Tongue (tissue), 2 donors: ENCODE measurements around the gene ABTB2. TPM values are rescaled to one million over a fixed set of nuclear protein-coding genes. Genes with fewer than 3 reads are reported as not detected.

Source experiments
- DNase-seq: peaks from one replicate; pipeline ENCODE4 v3.0.0-alpha.2; 2015
- total RNA-seq: library from RNA; depleted of rRNA; stranded (reverse); fragments of >200 nt; gene quantifications from one replicate; pipeline ENCODE4 v1.2.3, GENCODE V29; 2014

Gene ABTB2
- total RNA-seq, 1 donor from 2014 or later: 19.9 TPM

GRCh38 chr11:34166806-34167740 is 190.7 kb downstream of the ABTB2 start:
- no peak for DNase-seq

GRCh38 chr11:34165786-34166555 is 191.8 kb downstream of the ABTB2 start:
- DNase-seq: peak; percentile 55

GRCh38 chr11:34165121-34165520 is 192.7 kb downstream of the ABTB2 start:
- DNase-seq: no peak

GRCh38 chr11:34162856-34163255 is 195.0 kb downstream of the ABTB2 start:
- DNase-seq: no peak

DNA sequence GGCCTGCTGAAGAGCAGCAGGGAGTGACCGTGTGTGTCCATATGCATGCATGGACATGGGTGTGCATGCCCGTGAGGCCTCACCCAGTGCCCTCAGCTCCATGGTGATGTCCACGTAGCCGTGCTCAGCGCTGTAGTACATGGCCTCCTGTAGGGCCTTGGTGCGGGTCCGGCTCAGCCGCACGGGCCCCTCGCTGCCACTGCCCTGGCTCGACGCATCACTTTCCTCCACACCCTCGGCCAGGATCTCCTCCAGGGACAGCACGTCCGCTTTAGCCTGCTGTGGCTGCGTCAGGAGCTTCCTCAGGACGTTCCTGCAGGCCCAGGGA is 195.4 kb downstream of the ABTB2 start:
- DNase-seq: no peak

- no peak for DNase-seq
Observed at GRCh38 chr11:34161812-34162492, 195.9 kb downstream of the ABTB2 start.

GRCh38 chr11:34161361-34161760 is 196.4 kb downstream of the ABTB2 start:
- DNase-seq: no peak

DNA sequence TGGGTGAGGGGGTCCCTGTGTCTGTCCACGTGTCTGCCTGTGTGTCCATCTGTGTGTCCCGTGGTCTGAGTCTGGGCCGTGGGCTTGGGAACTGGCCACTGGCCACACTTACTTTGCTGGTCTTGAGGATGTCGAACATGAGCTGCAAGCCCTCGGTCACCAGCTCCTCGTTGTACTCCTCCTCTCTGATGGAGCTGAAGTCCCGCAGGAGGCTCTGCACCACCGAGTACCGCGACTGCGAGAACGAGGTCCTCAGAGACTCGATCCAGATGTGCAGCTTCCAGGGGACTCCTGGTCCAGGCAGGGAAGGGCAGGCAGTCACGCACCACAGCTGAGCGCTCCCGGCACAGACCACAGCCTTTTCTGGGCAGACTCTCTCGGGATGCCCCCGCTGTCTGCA is 197.0 kb downstream of the ABTB2 start:
- no peak for DNase-seq

DNA sequence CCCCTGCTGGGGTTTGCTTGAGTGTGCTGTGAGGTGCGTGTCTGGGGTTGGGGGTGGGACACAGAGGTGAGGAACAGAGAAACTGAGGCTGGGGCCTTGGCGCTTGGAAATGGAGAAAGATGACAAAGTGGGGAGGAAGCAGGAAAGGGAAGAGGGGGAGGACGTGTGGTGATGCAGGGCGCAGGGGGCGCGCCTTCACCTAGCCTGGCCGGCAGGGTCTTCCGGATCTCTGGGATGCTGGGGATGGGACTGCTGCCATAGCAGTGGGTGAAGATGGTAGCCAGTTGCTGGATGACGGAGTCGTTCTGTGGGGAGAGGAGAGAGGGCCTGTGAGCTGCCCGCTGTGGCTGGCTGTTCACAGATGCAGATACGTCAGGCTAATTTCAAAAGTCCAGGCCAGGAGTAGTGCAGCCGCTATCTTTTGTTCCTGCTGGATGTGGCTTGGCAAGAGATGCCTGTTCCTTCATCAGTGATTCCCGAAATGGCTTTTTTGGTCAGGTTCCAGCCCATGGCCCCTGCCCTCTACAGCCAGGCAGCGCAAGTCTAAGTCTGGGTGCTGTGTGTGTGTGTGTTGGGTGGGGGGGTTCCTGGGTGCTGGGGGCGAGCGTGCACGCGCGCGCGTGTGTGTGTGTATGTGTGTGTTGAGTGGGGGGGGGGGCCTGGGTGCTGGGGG is 197.6 kb downstream of the ABTB2 start:
- DNase-seq: no peak

DNA sequence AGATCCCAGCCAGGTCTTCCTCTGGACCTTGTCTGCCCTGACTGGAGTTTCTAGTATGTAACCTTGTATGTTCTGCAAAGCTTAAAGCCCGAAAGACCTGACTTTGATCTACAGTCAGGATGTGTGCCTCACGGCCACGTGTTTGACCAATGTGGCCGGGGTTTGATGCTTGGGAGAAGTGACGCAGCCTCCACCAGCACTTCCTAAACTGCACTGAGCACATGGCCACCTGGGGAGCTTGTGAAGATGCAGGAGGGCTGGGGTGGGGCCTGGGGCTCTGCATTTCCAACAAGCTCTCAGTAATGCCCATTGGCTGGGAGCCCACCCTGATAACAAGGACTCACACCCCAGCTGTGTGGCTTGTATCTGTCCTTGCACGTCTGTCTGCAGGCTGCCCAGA is 199.1 kb downstream of the ABTB2 start:
- no peak for DNase-seq

- DNase-seq: no peak
Observed at GRCh38 chr11:34157163-34157562, 200.6 kb downstream of the ABTB2 start.

- no peak for DNase-seq
Observed at GRCh38 chr11:34155757-34156062, 202.1 kb downstream of the ABTB2 start.

GRCh38 chr11:34155057-34155756 is 202.6 kb downstream of the ABTB2 start:
- DNase-seq: peak; percentile 49

- no peak for DNase-seq
Observed at GRCh38 chr11:34154059-34154875, 203.5 kb downstream of the ABTB2 start.

GRCh38 chr11:34151916-34152845 is 205.6 kb downstream of the ABTB2 start:
- no peak for DNase-seq

DNA sequence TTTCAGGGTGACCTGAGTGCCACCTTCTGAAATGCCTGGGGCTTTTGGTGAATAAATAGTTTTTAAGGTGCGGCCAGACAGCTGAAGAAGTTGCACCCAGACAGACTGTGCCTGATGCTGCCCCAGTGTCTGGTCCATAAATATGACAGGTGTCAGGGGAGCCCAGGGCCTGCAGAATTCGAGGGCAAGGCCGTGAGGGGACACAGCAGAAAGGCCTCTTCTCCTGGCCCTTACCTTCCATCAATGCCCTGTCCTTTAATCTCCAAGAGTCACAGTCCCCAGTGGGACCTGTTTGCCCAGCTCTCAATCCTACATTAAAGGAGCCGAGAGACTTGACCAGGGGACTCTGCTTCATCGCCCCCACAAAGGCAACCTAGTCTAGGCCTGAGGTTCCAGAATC is 206.6 kb downstream of the ABTB2 start:
- no peak for DNase-seq

DNA sequence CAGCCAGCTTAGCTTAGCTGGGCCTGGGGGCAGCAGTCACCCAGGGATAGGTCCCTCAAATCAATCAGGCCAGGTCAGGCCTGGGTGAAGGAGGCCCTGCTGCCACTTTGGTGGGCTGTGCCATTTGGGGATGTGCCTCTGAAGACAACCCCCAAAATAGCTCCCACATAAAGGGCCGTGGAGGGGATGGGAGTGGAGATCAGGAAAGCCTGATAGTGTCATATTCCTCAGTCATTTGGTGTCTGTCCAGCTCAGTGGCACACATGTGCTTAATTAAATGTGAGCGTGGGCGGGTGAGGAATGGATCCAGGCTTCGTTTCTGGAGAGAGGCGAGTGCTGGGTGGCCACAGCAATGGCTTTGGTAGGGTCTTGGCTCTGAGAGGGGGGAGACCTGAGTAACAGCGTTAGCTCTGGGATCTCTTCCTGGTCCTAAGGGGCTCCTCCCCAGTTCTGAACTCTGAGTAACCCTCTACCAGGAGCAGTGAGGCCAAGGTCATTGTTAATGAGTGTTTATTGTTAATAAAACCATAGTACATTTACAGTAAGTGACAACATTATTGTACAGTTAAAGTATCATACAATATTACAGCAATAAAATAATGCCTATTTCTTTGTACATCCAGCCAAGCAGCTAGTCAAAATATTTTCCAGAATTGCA is 207.2 kb downstream of the ABTB2 start:
- peak; percentile 16 for DNase-seq

DNA sequence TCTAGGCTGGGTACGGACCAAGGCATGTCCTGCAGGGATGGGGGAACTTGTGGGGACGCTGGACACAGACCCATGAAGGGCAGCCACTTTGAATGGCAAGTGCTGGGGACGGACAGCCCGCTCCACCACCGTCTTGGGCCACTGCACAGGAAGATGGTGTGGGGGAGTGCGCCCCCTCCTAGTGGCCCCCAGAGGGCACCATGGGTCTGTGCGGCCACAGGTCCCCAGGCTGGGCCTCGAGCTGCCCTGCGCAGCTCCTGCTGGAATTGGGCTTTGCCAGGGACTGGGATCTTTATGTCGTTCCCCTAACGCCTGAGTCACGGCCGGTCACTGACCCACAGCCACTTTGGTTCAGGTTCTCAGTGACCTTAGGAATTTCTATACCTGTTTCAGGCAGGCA is 208.0 kb downstream of the ABTB2 start:
- no peak for DNase-seq

- no peak for DNase-seq
Observed at GRCh38 chr11:34149274-34149673, 208.5 kb downstream of the ABTB2 start.
